Glomerular endothelial cell (primary cell): ENCODE data around the gene YJEFN3. TPM values are rescaled to one million over a fixed set of nuclear protein-coding genes. Genes with fewer than 3 reads are reported as not detected.
A peak's percentile ranks its signal among the peaks of the same experiment; 100 is the strongest.

ENCODE experiments used
- DNase-seq: peaks from one replicate; pipeline ENCODE4 v3.0.0-alpha.2; 2011; ENCODE audit warnings: low read depth, low spot score; ENCODE audit errors: extremely low read depth
- total RNA-seq: library from RNA; depleted of rRNA; stranded (reverse); fragments of >200 nt; gene quantifications from 2 replicates; pipeline ENCODE4 v1.2.3, GENCODE V29; 2015

YJEFN3 gene
- total RNA-seq, 1 donor from 2014 or later = 0.53 TPM

- DNase-seq = peak; percentile 67
Measured at GRCh38 chr19:19515642-19516519, 12.8 kb upstream of the YJEFN3 start, which contains the start of gene NDUFA13. Gene NDUFA13, plus strand, starts transcription at chr19:19516225. Its CDS starts 14 bp downstream, at chr19:19516239.

- DNase-seq = no peak
Measured at GRCh38 chr19:19517235-19517619, 11.5 kb upstream of the YJEFN3 start.

GRCh38 chr19:19520989-19521388 lies 7.7 kb upstream of the YJEFN3 start:
- no peak for DNase-seq

- no peak for DNase-seq
Measured at GRCh38 chr19:19523177-19523576, 5.5 kb upstream of the YJEFN3 start.

GRCh38 chr19:19524053-19524452 lies 4.7 kb upstream of the YJEFN3 start:
- DNase-seq = no peak

- DNase-seq = no peak
Measured at GRCh38 chr19:19525611-19526380, 2.9 kb upstream of the YJEFN3 start.

GRCh38 chr19:19526581-19527370 lies 1.9 kb upstream of the YJEFN3 start:
- no peak for DNase-seq

GRCh38 chr19:19527371-19527656 lies 1.4 kb upstream of the YJEFN3 start:
- DNase-seq = no peak

- no peak for DNase-seq
Measured at GRCh38 chr19:19527674-19528625, 761 bp upstream of the YJEFN3 start.

- DNase-seq = no peak
Measured at GRCh38 chr19:19529783-19530422, 1.2 kb downstream of the YJEFN3 start.

GRCh38 chr19:19530423-19530804 lies 1.7 kb downstream of the YJEFN3 start:
- DNase-seq = no peak

GRCh38 chr19:19530889-19531288 lies 2.2 kb downstream of the YJEFN3 start:
- no peak for DNase-seq

- DNase-seq = no peak
Measured at GRCh38 chr19:19531951-19532805, 3.5 kb downstream of the YJEFN3 start.

- DNase-seq = no peak
Measured at GRCh38 chr19:19532806-19533701, 4.3 kb downstream of the YJEFN3 start.

- no peak for DNase-seq
Measured at GRCh38 chr19:19533841-19534240, 5.1 kb downstream of the YJEFN3 start.

- no peak for DNase-seq
Measured at GRCh38 chr19:19534556-19535265, 6.0 kb downstream of the YJEFN3 start.
